K562 (cell line): ENCODE results near the gene CELA3B. TPM values are rescaled to one million over a fixed set of nuclear protein-coding genes. Genes with fewer than 3 reads are reported as not detected.

Experiments
- CC2D1A ChIP-seq: fragments of 450-650 bp; IDR thresholded peaks from 2 replicates; pipeline ENCODE4 v1.6.1; 2017; ENCODE audit warnings: mild to moderate bottlenecking
- E2F1 ChIP-seq: sonication (generic); formaldehyde crosslinking; IDR thresholded peaks from 2 replicates; pipeline ENCODE4 v1.8.1; 2023; ENCODE audit warnings: mild to moderate bottlenecking, missing genetic modification reagents, moderate library complexity
- ETV6 ChIP-seq, 3 experiments: fragments of 150-350 bp in 1 of 3; sonication (generic) in 1 of 3; formaldehyde crosslinking in 1 of 3; IDR thresholded peaks; 2 replicates each; pipeline versions ENCODE4 v1.6.1 to v1.8.0; 2014 to 2022; ENCODE audit warnings: borderline replicate concordance in 2 of 3, low read depth in 2 of 3, antibody characterized with exemption in 1 of 3, low read length in 1 of 3, mild to moderate bottlenecking in 1 of 3, missing genetic modification reagents in 1 of 3
- KAT2B ChIP-seq: IDR thresholded peaks from one replicate; pipeline ENCODE4 v1.6.1; 2012; ENCODE audit warnings: low read depth, mild to moderate bottlenecking, control low read depth, inconsistent platforms, low read length, moderate library complexity
- POLR2AphosphoS5 ChIP-seq: IDR thresholded peaks from 2 replicates; pipeline ENCODE4 v1.6.1; 2011; ENCODE audit warnings: mild to moderate bottlenecking, low read depth, low read length, moderate library complexity; ENCODE audit not compliant: control insufficient read depth, insufficient read depth
- PRMT5 ChIP-seq: sonication (generic); formaldehyde crosslinking; IDR thresholded peaks from 2 replicates; pipeline ENCODE4 v1.5.0; 2020; ENCODE audit warnings: missing genetic modification reagents
- RAD51 ChIP-seq: fragments of 450-650 bp; IDR thresholded peaks from 2 replicates; pipeline ENCODE4 v1.7.1; 2016; ENCODE audit warnings: low read depth, mild to moderate bottlenecking, borderline replicate concordance
- RBM15 ChIP-seq: fragments of 200-400 bp; formaldehyde crosslinking; IDR thresholded peaks from 2 replicates; pipeline ENCODE4 v1.6.1; 2018; ENCODE audit warnings: mild to moderate bottlenecking, low read length, moderate library complexity; ENCODE audit not compliant: insufficient read depth
- SMAD1 ChIP-seq: fragments of 150-350 bp; IDR thresholded peaks from 2 replicates; pipeline ENCODE4 v1.6.1; 2014; ENCODE audit warnings: low read length, low read depth; ENCODE audit not compliant: partially characterized antibody
- TEAD4 ChIP-seq, 2 experiments: sonication (generic) in 1 of 2; formaldehyde crosslinking in 1 of 2; IDR thresholded peaks; 2 replicates each; pipeline versions ENCODE4 v1.6.1 to v1.8.0; 2012 to 2022; ENCODE audit warnings: borderline replicate concordance in 1 of 2, inconsistent platforms in 1 of 2, low read length in 1 of 2, mild to moderate bottlenecking in 1 of 2, missing genetic modification reagents in 1 of 2
- ZC3H4 ChIP-seq: sonication (generic); formaldehyde crosslinking; IDR thresholded peaks from 2 replicates; pipeline ENCODE4 v1.9.0; 2021; ENCODE audit warnings: missing genetic modification reagents, borderline replicate concordance
- ZFP30 ChIP-seq: fragments of 250-450 bp; sonication (Bioruptor Pico); IDR thresholded peaks from 2 replicates; pipeline ENCODE4 v1.8.0; 2022; ENCODE audit warnings: moderate library complexity, mild to moderate bottlenecking, inconsistent platforms, borderline replicate concordance
- ZNF589 ChIP-seq: fragments of 200-800 bp; sonication (Bioruptor generic); IDR thresholded peaks from 2 replicates; pipeline ENCODE4 v1.6.1; 2016; ENCODE audit warnings: low read depth, missing genetic modification characterization, missing compliant biosample characterization
- polyA plus RNA-seq, 8 experiments: library from polyadenylated mRNA; depleted of rRNA in 4 of 8; stranded (reverse) in 5 of 8; unstranded in 3 of 8; fragments of >200 nt; fragmentation: Nextera tagmentation in 2 of 8; fragmentation: Illumina TruSeq in 1 of 8; extraction: Ambion mirVana in 2 of 8; extraction: Trizol in 1 of 8; gene quantifications; 2 replicates each; pipeline versions ENCODE4 v1.2.1 to v1.2.3, GENCODE V29; 2011 to 2014; ENCODE audit warnings: inconsistent platforms in 1 of 8, missing spikeins in 1 of 8
- total RNA-seq, 7 experiments: library from RNA; depleted of rRNA in 6 of 7; stranded (reverse); fragments of >200 nt in 6 of 7; fragmentation: Illumina TruSeq in 2 of 7; extraction: Trizol in 2 of 7; gene quantifications; 2 replicates each; pipeline versions ENCODE4 v1.2.1 to v1.2.3, GENCODE V29; 2011 to 2021; ENCODE audit warnings: low replicate concordance in 1 of 7
- TF ChIP-seq, protein P1 (sequence below): sonication (generic); formaldehyde crosslinking; IDR thresholded peaks from 2 replicates; pipeline ENCODE4 v1.8.1; 2023; ENCODE audit warnings: mild to moderate bottlenecking, missing genetic modification reagents
- TF ChIP-seq, protein P2 (sequence below): fragments of 200-400 bp; formaldehyde crosslinking; IDR thresholded peaks from 2 replicates; pipeline ENCODE4 v1.6.1; 2017; ENCODE audit warnings: mild to moderate bottlenecking, low read depth, low read length, moderate library complexity
- TF ChIP-seq, protein P3 (sequence below): fragments of 250-450 bp; sonication (Bioruptor Pico); IDR thresholded peaks from 2 replicates; pipeline ENCODE4 v1.4.0; 2020
- TF ChIP-seq, protein P4 (sequence below): IDR thresholded peaks from 2 replicates; pipeline ENCODE4 v1.6.1; 2011; ENCODE audit not compliant: insufficient read length; ENCODE audit errors: extremely low read depth

The CELA3B gene
- total and polyA plus RNA-seq, 9 of the 15 experiments (the other 6 are each of a cell fraction or from before 2014, with no cell fraction given): 3.1 TPM; not detected in 8

DNA sequence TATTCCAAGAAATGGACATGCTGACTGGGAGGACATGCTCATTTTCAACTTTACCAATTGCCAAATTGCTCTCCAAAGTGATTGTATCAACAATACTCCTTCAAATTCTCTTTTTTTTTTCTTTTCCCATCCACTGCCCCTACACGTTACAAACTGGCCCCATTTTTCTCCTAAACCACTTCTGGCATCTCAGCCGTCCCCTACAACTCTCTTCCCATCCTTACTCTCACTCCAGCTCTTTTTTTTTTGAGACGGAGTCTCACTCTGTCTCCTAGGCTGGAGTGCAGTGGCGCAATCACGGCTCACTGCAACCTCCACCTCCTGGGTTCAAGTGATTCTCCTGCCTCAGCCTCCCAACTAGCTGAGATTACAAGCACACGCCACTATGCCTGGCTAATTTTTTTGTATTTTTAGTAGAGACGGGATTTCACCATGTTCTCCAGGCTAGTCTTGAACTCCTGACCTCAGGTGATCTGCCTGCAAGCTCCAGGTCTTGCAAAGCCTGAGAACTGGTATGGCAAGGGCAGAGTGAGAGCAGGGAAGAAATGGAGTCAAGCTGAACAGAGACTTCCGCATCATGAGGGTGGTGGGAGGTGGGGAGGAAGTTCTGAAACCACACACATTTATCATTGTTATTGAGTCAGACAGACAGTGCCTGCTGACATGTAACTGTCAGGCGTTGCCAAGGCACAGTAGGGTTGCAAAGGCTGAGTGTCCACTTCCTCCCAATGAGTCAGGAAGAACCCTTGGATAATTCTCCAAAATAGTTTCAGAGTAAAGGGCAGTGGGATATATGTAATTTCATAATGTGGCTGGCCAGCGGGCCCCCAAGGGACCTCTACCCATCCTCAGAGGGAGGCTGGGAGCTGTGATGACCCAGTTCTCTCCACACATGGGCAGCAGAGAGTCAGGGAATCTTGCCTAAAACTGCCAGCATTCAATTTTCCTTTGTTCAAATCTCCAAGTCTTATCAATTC lies 42.0 kb downstream of the CELA3B start (continued):
- TF ChIP-seq PRMT5 (CRISPR knock-in tag): no peak
- 0 out of 2 replicates have a peak, but pooled peaks have one; percentile 6 for TF ChIP-seq RAD51
- TF ChIP-seq RBM15: no peak
- TF ChIP-seq CC2D1A: peak; percentile 68; the same call in 1 of the 2 replicates
- TF ChIP-seq, protein P1, sequence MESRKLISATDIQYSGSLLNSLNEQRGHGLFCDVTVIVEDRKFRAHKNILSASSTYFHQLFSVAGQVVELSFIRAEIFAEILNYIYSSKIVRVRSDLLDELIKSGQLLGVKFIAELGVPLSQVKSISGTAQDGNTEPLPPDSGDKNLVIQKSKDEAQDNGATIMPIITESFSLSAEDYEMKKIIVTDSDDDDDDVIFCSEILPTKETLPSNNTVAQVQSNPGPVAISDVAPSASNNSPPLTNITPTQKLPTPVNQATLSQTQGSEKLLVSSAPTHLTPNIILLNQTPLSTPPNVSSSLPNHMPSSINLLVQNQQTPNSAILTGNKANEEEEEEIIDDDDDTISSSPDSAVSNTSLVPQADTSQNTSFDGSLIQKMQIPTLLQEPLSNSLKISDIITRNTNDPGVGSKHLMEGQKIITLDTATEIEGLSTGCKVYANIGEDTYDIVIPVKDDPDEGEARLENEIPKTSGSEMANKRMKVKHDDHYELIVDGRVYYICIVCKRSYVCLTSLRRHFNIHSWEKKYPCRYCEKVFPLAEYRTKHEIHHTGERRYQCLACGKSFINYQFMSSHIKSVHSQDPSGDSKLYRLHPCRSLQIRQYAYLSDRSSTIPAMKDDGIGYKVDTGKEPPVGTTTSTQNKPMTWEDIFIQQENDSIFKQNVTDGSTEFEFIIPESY (CRISPR knock-in tag): no peak
- peak; percentile 36 to 77; a peak in 2 of 4 replicates for TF ChIP-seq ETV6 (IDR thresholded peaks at IDR 0.05; ENCODE audit: borderline replicate concordance in 1 of 2, low read depth in 2 of 2, low read length in 1 of 2)
- no peak for TF ChIP-seq ETV6 (CRISPR knock-in tag; IDR thresholded peaks at IDR 0.05; ENCODE audit: borderline replicate concordance)
- TF ChIP-seq E2F1 (CRISPR knock-in tag): no peak
- TF ChIP-seq ZNF589 (CRISPR knock-in tag): peak; percentile 88
- no peak for TF ChIP-seq SMAD1
- no peak for TF ChIP-seq ZC3H4 (CRISPR knock-in tag)
- peak; percentile 76; the same call in 1 of the 2 replicates for TF ChIP-seq TEAD4 (IDR thresholded peaks at IDR 0.05; ENCODE audit: low read length)
- TF ChIP-seq TEAD4 (CRISPR knock-in tag; IDR thresholded peaks at IDR 0.05; ENCODE audit: borderline replicate concordance): no peak
- no peak for TF ChIP-seq KAT2B
- no peak for TF ChIP-seq POLR2AphosphoS5
- TF ChIP-seq, protein P2, sequence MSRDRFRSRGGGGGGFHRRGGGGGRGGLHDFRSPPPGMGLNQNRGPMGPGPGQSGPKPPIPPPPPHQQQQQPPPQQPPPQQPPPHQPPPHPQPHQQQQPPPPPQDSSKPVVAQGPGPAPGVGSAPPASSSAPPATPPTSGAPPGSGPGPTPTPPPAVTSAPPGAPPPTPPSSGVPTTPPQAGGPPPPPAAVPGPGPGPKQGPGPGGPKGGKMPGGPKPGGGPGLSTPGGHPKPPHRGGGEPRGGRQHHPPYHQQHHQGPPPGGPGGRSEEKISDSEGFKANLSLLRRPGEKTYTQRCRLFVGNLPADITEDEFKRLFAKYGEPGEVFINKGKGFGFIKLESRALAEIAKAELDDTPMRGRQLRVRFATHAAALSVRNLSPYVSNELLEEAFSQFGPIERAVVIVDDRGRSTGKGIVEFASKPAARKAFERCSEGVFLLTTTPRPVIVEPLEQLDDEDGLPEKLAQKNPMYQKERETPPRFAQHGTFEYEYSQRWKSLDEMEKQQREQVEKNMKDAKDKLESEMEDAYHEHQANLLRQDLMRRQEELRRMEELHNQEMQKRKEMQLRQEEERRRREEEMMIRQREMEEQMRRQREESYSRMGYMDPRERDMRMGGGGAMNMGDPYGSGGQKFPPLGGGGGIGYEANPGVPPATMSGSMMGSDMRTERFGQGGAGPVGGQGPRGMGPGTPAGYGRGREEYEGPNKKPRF: no peak
- TF ChIP-seq ZFP30: no peak
- TF ChIP-seq, protein P3, sequence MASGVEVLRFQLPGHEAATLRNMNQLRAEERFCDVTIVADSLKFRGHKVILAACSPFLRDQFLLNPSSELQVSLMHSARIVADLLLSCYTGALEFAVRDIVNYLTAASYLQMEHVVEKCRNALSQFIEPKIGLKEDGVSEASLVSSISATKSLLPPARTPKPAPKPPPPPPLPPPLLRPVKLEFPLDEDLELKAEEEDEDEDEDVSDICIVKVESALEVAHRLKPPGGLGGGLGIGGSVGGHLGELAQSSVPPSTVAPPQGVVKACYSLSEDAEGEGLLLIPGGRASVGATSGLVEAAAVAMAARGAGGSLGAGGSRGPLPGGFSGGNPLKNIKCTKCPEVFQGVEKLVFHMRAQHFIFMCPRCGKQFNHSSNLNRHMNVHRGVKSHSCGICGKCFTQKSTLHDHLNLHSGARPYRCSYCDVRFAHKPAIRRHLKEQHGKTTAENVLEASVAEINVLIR (CRISPR knock-in tag): no peak; the same call in 1 of the 2 replicates
- TF ChIP-seq, protein P4, sequence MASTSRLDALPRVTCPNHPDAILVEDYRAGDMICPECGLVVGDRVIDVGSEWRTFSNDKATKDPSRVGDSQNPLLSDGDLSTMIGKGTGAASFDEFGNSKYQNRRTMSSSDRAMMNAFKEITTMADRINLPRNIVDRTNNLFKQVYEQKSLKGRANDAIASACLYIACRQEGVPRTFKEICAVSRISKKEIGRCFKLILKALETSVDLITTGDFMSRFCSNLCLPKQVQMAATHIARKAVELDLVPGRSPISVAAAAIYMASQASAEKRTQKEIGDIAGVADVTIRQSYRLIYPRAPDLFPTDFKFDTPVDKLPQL: no peak
